NCI-H1930 (cell line): Measurements from ENCODE around the gene CLIP1.
A peak's percentile ranks its signal among the peaks of the same experiment; 100 is the strongest.
"Not testable (repeated sequence)": the region's sequence is repeated elsewhere in the genome, so short reads cannot be mapped to it uniquely, and the experiment has no call there.

Source experiments
- DNase-seq, 2 experiments: peaks; one replicate each; lab custom pipeline; 2025; lab: John Stamatoyannopoulos, UW

The CLIP1 gene

DNA sequence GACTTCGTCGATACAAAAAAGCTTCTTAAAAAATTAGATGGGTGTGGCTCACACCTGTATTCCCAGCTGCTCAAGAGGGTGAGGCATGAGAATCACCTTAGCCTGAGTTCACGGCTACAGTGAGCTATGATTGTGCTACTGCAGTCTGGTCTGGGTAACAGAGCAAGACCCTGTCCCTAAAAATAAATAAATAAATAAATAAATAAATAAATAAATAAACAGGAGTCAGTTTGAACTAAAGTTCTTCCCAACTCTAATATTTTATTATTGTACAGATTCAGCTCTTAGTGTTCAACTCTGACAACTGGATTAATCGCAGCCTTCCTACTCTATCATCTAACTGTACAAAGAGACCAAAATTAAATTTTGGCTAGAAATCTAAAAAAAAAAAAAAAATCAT lies 12.7 kb upstream of the CLIP1 start:
- DNase-seq = no peak

DNA sequence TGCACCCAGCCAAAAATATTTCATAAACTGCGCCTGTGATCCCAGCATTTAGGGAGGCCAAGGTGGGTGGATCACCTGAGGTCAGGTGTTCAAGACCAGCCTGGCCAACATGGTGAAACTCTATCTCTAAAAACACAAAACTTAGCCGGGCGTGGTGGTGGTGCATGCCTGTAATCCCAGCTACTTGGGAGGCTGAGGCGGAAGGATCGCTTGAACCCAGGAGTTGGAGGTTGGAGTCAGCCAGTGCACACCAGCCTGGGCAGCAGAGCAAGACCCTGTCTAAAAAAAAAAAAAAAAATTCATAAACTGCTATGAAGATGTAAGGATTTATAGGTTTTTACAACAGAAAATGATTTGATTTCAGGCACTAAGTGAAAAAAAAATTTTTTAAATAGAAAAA lies 6.6 kb upstream of the CLIP1 start:
- DNase-seq = not testable (repeated sequence)

DNA sequence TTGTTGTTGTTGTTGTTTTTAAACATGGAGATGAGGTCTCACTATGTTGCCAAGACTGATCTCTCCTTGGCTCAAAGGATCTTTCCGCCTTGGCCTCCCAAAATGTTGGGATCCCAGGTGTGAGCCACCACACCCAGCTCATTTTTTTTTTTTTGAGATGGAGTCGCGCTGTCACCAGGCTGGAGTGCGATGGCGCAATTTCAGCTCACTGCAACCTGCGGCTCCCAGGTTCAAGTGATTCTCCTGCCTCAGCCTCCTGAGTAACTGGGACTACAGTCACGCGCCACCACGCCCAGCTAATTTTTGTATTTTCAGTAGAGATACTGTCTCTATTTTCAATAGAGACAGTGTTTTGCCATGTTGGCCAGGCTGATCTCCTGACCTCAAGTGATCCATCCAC lies 4.9 kb upstream of the CLIP1 start:
- no peak for DNase-seq

GRCh38 chr12:122423258-122424165 lies 1.0 kb upstream of the CLIP1 start:
- peak; percentile 18 for DNase-seq

DNA sequence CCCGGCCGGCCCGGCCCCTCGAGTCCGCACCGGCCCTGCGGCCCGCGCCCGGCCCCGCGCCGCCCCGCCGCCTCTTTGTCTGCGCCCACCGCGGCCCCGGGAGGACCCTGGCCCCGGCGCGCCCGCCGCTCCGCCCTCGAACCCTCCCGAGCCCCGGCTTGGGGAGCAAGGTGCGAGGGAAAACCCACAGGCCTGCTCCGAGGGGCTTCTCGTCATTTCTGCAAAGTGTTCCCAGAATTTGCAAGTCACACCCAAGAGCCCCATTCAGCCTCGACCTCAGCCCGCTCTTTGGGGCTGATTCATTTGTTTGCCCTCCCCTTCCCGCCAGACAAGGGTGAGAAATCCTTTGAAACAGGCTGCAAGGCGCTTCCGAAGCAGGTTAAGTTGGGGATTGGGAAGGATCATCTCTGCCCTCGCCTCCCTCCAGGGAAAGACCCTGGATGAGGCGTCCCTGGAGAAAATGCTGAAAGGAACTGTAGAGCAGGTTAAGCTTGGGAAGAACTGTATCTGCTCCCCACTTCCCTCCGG lies 325 bp upstream of the CLIP1 start:
- no peak for DNase-seq

- DNase-seq = no peak
These were observed 1.2 kb downstream of the CLIP1 start for GRCh38 chr12:122421187-122421820.

DNA sequence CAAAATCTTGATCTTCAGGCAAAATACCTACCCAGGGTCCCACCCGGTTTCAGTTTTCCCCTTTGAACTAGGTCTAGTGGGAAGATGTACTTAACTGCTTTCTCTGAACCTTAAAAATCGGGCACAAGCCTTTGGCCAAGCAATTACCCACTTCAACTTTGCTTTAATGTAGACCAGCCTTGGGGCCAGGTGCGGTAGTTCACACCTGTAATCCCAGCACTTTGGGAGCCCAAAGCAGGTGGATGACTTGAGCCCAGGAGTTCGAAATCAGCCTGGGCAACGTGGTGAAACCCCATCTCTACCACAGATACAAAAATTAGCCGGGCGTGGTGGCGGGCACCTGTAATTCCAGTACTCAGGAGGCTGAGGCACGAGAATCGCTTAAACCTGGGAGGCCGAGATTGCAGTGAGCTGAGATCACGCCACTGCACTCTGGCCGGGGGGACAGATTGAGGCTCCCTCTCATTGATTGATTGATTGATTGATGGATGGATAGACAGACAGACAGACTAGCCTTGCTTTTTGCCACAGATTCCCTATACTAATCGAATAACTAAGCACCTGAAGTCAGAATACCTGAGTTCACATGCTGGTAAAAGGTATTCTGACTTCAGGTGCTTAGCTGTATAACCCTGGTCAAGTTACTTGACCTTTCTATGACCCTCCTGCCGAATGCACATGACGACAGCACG lies 1.9 kb downstream of the CLIP1 start:
- DNase-seq = no peak

DNA sequence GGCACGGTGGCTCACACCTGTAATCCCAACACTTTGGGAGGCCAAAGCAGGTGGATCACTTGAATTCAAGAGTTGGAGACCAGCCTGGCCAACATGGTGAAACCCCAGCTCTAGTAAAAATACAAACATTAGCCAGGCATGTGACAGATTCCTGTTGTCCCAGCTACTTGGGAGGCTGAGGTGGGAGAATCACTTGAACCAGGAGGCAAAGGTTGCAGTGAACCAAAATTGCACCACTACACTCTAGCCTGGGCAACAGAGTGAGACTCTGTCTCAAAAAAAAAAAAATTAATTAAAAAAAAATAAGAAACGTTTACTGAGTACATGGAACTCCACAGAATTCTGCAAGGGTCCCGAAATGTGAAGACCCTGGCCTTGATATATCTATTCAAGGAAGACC lies 3.4 kb downstream of the CLIP1 start:
- not testable (repeated sequence) for DNase-seq

DNA sequence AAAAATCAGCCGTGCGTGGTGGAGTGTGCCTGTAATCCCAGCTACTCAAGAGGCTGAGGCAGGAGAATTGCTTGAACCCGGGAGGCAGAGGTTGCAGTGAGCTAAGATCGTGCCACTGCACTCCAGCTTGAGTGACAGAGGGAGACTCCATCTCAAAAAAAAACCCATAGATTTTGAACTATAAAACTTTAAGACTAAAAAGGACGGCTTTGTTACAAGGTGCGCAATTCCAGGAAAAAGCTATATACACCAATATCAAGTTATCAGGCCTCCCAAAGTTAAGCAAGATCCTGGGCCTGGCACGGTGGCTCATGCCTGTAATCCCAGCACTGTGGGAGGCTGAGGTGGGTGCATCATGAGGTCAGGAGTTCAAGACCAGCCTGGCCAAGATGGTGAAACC lies 6.8 kb downstream of the CLIP1 start:
- DNase-seq = not testable (repeated sequence)

DNA sequence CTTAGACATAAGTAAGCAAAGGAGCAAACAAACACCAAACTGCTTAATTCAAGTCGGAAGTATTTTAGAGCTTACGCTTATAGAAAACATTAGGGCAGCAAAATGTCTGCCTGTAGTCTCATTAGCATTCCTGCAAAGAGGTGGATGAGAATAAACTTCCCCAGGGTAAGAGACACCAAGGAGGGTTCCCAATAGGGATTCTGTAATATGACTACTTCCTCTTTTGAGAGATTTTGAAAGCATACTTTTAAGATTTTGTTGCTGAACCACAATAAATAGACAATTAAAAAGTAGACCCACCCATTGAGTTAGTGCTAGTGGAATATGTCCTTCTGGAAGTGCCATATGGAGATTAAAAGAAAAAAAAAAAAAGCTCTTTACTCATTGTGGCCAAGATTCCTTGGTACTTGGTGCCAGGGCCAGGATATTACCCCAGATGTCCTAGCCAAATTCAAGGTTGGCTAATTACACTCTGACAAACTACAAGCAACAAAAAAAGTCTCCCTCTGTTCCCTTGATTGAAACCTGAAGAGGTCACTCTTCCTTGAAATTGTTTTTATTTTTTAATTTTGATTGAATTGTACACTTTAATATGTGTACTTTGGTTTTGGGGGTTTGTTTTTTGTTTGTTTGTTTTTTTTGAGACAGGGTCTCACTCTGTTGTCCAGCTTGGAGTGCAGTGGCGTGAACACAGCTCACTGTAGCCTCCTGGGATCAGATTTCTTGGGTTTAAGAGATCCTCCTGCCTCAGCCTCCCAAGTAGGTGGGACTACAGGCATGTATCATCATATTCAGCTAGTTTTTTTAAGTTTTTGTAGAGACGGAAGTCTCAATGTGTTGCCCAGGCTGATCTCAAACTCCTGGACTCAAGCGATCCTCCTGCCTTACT lies 8.7 kb downstream of the CLIP1 start:
- DNase-seq = no peak

DNA sequence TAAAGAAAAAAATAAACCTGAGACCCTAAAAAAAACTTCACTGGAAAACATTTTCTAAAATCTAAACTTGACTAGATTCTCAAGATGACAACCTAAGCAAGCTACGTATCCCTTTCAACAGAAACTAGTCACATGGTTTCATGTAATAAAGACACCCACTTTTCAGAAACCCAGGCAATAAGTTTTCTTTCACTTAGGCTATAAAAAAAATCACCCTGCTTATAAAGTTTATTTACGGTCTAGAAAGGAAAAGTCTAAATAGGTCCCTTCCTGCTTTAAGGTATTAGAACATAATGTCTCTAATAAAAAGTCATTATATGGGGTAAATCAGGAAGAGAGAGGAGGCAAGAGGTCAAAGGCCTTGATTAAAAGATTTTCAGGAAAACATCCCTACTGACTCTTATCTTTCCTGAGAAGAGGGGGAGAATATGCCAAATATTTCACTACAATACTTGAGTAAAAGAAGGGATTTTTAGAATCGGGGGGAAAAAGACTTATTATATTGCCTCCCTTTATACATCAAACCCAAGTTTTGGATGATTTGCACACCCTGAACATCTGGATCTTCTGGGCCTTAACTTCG lies 9.5 kb downstream of the CLIP1 start:
- no peak for DNase-seq

- no peak for DNase-seq
These were observed 10.9 kb downstream of the CLIP1 start for GRCh38 chr12:122411537-122411936.

DNA sequence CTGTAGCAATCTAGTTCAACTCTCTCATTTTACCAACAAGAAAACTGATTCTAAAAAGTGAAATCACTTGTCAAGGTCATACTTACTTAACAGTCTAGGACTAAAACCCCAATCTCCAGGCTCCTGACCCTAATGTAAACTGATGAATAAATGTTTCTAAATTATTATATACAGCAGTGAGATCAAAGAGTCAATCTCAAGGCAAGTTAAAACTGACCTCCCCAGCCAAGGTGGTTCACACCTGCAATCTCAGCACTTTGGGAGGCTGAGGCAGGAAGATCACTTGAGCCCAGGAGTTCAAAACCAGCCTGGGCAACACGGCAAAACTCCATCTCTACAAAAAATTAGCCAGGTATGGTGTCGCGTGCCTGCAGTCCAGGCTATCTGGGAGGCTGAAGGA lies 15.3 kb downstream of the CLIP1 start:
- no peak for DNase-seq

GRCh38 chr12:122406701-122407164 lies 15.7 kb downstream of the CLIP1 start:
- no peak for DNase-seq

DNA sequence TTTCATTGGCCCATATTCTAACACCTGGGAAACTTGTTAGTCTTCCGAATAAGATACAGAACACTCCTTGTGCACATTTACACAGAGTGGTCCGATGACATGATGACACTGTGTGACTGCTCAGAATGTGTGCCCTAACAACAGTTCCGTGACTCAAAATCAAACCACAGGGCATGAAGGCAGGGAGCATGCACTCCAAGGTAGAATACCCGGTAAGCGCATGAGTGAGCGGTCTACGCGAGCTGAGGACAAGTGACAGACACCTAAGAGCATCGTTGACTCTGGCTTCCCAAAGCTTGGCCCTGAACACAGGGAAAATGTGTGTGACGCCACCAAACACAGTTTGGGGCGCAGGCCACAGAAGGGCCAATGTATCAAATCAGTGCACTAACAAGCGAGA lies 18.6 kb downstream of the CLIP1 start:
- no peak for DNase-seq

- no peak for DNase-seq
These were observed 19.2 kb downstream of the CLIP1 start for GRCh38 chr12:122403115-122403770.

DNA sequence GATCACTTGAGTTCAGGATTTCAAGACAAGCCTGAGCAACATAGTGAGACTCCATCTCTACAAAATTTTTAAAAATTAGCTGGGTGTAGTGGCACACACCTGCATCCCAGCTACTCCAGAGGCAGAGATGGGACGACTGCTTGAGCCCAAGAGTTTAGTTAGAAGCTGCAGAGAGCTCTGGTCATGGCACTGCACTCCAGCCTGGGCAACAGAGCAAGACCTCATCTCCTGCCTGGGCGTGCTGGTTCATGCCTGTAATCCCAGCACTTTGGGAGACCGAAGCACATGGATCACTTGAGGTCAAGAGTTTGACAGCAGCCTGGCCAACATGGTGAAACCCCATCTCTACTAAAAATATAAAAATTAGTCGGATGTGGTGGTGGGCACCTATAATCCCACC lies 20.2 kb downstream of the CLIP1 start:
- no peak for DNase-seq

GRCh38 chr12:122399592-122400373 lies 22.7 kb downstream of the CLIP1 start:
- peak in 1 of 2 experiments; percentile 12 for DNase-seq

DNA sequence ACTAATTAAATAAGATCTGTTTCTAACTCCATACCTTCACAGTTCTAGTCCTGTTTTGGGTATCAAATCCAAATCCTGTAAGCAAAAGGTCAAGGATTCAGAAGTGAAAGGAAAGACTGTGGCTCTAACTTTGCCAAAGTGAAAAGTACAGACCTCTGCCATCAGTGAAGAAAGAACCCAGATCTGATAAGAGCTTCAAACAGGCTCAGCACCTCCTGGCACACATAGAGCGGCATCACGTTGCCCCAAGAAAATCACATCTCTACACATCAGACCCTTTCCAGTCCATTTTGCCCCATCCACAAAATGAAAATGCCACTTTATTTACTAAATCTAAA lies 23.2 kb downstream of the CLIP1 start:
- no peak for DNase-seq

- DNase-seq = not testable (repeated sequence)
These were observed 24.5 kb downstream of the CLIP1 start for GRCh38 chr12:122397981-122398380.
